RCC 7860 (cell line): Measurements from ENCODE around the gene MYOCD.
A peak's percentile ranks its signal among the peaks of the same experiment; 100 is the strongest.

Source experiments
- DNase-seq: peaks from one replicate; pipeline ENCODE4 v3.0.0-alpha.2; 2015; ENCODE audit warnings: low spot score
- FAIRE-seq: peaks from 2 replicates; lab custom pipeline; 2012; peaks lifted over from hg19 to GRCh38; lab: Jason Lieb, UNC

Gene MYOCD

GRCh38 chr17:12743046-12743445, 77.4 kb downstream of the MYOCD start:
- FAIRE-seq (no peak), DNase-seq (no peak)

- DNase-seq (no peak), FAIRE-seq (no peak)
Observed at GRCh38 chr17:12744298-12744697, 78.6 kb downstream of the MYOCD start.

- FAIRE-seq (no peak), DNase-seq (no peak)
Observed at GRCh38 chr17:12744786-12745185, 79.1 kb downstream of the MYOCD start.

GRCh38 chr17:12745486-12745885, 79.8 kb downstream of the MYOCD start:
- DNase-seq: no peak

GRCh38 chr17:12756786-12757185, 91.1 kb downstream of the MYOCD start:
- DNase-seq (no peak), FAIRE-seq (no peak)

More at GRCh38 chr17:12745486-12745885, 79.8 kb downstream of the MYOCD start:
- no peak for FAIRE-seq

- no peak for FAIRE-seq
Observed at GRCh38 chr17:12759090-12759489, 93.4 kb downstream of the MYOCD start.

GRCh38 chr17:12765548-12765947, 99.9 kb downstream of the MYOCD start:
- DNase-seq (peak; percentile 5), FAIRE-seq (no peak)

More at GRCh38 chr17:12759090-12759489, 93.4 kb downstream of the MYOCD start:
- DNase-seq: no peak

- FAIRE-seq (no peak), DNase-seq (no peak)
Observed at GRCh38 chr17:12768255-12768654, 102.6 kb downstream of the MYOCD start.

- DNase-seq: no peak
- no peak for FAIRE-seq
Observed at GRCh38 chr17:12769981-12770380, 104.3 kb downstream of the MYOCD start.

- DNase-seq (no peak), FAIRE-seq (no peak)
Observed at GRCh38 chr17:12773153-12773552, 107.5 kb downstream of the MYOCD start.

- FAIRE-seq (no peak), DNase-seq (no peak)
Observed at GRCh38 chr17:12789075-12789480, 123.4 kb downstream of the MYOCD start.

GRCh38 chr17:12789481-12790248, 124.0 kb downstream of the MYOCD start, which contains the start of gene ARHGAP44:
TSS of gene ARHGAP44 (plus strand) at chr17:12789498. CDS start at chr17:12789839, 341 bp downstream.
- DNase-seq: no peak
- FAIRE-seq: no peak

- DNase-seq (no peak), FAIRE-seq (no peak)
Observed at GRCh38 chr17:12790249-12791106, 124.8 kb downstream of the MYOCD start.

GRCh38 chr17:12794919-12795532, 129.3 kb downstream of the MYOCD start:
- DNase-seq: no peak
- FAIRE-seq: no peak

- DNase-seq: no peak
Observed at GRCh38 chr17:12800855-12801365, 135.2 kb downstream of the MYOCD start.

GRCh38 chr17:12806630-12807029, 140.9 kb downstream of the MYOCD start:
- FAIRE-seq (no peak), DNase-seq (no peak)

More at GRCh38 chr17:12800855-12801365, 135.2 kb downstream of the MYOCD start:
- FAIRE-seq: no peak

- DNase-seq (no peak), FAIRE-seq (no peak)
Observed at GRCh38 chr17:12808723-12809122, 143.0 kb downstream of the MYOCD start.

- DNase-seq (no peak), FAIRE-seq (no peak)
Observed at GRCh38 chr17:12812877-12813276, 147.2 kb downstream of the MYOCD start.

- DNase-seq: no peak
- FAIRE-seq: no peak
Observed at GRCh38 chr17:12813664-12814063, 148.0 kb downstream of the MYOCD start.

GRCh38 chr17:12814718-12815117, 149.0 kb downstream of the MYOCD start:
- FAIRE-seq: no peak
- DNase-seq: no peak

GRCh38 chr17:12815642-12816141, 150.0 kb downstream of the MYOCD start:
- FAIRE-seq: no peak

More at GRCh38 chr17:12815642-12816141, 150.0 kb downstream of the MYOCD start:
- no peak for DNase-seq
